CMK (cell line): ENCODE results near the gene DNAJB11.

ENCODE experiments used
- DNase-seq: peaks from one replicate; pipeline ENCODE4 v3.0.0-alpha.2; 2010; ENCODE audit warnings: low read depth

Gene DNAJB11

DNA sequence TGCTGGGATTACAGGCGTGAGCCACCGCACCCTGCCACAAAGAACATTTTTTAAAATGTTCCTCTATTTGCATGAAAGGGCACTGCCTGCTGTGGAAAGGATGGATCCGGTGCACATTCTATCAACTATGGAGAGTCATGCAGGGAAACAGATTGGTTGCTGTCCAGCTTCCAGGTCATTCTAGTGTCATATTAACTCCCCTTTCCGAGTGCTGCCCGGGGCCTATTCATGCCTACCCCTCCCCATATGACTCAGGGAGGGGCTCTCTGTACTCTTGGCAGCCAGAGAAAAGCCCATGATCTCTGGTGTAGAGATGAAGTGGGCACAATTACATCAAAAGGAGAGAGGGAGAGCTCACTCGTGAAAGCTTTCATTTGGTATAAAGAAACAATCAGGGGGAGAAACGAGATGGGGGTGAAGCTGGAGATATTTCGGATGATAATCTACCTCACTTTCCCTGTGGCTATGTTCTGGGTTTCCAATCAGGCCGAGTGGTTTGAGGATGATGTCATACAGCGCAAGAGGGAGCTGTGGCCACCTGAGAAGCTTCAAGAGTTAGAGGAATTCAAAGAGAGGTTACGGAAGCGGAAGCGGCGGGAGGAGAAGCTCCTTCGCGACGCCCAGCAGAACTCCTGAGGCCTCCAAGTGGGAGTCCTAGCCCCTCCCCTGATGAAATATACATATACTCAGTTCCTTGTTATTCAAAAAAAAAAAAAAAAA is 26.2 kb downstream of the DNAJB11 start:
- no peak for DNase-seq

DNA sequence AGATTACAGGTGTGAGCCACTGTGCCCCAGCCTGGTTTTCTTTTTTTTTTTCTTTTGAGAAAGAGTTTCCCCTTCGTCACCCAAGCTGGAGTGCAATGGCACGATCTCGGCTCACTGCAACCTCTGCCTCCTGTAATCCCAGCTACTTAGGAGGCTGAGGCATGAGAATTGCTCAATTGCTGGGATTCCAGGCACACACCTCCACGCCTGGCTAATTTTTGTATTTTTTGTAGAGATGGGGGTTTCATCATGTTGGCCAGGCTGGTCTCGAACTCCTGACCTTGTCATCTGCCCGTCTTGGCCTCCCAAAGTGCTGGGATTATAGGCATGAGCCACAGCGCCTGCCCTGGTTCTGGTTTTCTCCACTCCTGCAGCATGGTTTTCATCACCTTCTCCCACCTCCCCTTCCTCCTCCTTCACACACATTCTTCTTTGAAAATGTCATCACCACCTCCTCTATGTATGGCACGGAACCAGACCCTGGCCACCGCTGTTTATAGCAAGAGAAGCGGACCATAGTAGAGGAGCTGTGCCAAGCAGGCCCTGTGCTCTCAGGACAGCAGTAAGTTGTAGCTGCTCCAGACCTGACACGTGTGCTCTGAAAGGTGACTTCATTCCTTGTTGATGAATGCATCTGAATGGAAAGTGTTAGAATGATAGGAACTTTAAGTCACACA is 27.7 kb downstream of the DNAJB11 start:
- DNase-seq, result no peak

DNA sequence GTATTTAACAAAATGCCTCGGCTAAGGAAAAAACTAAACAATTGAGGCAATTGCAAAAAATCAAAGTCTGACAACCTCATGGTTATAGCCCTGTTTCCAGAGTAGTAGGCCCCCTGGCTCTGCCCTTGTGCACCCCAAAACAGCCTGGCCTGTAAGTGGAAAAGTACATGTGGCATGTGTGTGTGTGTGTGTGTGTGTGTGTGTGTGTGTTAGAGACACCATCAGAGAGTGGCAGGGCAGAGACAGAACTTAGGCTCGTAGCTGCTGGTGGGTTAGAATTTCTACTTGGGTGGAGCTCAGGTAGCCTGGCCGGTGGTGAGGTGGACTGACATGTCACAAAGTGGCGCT is 28.2 kb downstream of the DNAJB11 start:
- no peak for DNase-seq

DNA sequence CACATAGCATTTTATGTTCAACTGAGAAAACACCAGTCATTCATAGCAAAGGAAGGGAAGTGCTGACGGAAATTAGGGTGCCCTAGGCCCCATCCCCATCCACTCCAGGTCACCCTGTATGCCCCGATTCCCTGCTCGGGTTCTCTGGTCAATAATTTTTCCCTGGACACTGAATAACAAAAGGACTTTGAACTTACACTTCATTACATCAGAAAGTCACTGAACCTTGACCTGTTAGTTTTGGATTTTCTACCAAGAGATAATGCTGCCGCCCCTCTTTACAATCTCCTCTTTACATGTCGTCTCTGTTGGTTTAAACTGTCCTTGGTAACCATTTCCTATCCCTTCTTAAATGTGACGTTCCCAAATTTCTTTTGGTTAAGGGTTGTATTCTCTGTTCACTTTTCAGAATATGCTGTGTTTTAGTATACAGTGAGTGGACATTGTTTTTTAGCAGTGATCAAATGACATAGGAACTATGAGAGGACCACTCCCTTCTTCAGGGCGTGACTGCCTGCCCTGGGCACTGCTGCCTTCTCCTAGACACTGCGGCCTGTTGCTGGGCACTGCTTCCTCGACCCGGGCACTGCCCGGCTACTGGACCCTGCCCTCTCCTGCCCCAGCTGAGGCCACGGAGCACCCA is 28.7 kb downstream of the DNAJB11 start:
- DNase-seq, result no peak

DNA sequence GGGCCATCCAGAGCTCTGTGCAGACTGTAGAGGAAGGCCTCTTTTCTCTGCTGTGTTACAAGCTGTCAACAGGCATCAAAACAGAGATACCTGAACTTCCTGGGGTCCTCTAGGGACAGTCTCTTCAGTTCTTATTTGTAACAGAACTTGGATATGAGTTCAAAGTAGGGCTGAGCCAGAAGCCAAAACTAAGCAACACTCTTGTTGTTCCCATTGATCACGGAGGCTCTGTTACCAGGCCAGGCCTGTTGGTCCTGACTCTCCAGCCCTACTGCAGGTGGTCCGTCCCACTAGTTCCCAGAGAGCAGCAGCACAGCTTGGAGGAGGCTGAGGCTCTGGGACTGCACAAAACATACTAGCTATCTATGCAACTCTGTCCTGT is 29.3 kb downstream of the DNAJB11 start:
- DNase-seq, result no peak

DNA sequence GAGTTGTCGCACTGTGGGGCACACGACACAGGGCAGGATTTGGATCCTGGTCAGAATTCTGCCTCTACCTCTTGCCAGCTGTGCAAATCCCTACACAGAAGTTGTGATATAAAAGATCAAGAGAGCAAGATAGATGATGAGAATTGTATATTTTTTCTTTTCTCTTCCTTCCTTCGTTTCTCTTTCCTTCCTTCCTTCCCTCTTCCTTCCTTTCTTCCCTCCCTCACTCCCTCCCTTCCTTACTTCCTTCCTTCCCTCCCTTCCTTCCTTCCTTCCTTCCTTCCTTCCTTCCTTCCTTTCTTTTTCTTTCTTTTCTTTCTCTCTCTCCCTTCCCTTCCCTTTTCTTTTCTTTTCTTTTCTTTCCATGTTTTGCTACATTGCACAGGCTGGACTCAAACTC is 30.4 kb downstream of the DNAJB11 start:
- no peak for DNase-seq

DNA sequence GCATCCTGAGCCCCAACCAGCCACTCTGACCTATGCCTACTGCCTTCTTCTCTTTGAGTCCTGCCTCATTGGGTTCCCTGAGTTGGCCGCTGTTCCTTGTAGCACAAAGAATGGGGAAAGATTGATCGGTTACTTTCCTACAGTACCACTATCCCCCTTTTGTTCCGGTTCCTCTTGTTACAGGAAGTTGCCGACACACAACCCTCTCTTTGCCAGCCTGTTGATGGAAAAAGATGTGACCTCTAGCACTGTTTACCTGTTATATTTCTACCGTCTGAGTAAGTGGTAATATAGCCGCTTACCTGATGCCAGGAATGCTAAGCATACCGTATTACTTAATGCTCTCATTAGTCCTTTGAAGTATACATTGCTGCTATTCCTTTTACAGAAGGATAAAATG is 32.6 kb downstream of the DNAJB11 start:
- no peak for DNase-seq

DNA sequence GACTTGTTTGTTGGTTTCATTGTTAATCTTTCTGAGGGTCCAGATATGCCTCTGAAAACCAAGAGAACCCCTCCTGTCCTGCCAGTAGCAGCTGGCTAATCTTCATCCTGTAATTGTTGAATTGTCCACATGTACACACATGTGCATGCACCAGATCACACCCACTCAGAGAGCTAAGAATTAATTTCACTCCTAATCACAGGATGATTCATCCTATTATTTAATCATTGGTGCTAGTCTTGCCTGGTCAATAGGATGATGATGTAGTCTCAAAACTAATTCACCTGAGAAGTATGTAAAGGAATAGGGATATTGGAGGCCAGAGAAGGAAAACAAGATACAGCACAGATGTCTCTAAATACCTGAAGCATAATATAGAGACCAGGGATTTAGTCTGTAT is 34.6 kb downstream of the DNAJB11 start:
- no peak for DNase-seq

DNA sequence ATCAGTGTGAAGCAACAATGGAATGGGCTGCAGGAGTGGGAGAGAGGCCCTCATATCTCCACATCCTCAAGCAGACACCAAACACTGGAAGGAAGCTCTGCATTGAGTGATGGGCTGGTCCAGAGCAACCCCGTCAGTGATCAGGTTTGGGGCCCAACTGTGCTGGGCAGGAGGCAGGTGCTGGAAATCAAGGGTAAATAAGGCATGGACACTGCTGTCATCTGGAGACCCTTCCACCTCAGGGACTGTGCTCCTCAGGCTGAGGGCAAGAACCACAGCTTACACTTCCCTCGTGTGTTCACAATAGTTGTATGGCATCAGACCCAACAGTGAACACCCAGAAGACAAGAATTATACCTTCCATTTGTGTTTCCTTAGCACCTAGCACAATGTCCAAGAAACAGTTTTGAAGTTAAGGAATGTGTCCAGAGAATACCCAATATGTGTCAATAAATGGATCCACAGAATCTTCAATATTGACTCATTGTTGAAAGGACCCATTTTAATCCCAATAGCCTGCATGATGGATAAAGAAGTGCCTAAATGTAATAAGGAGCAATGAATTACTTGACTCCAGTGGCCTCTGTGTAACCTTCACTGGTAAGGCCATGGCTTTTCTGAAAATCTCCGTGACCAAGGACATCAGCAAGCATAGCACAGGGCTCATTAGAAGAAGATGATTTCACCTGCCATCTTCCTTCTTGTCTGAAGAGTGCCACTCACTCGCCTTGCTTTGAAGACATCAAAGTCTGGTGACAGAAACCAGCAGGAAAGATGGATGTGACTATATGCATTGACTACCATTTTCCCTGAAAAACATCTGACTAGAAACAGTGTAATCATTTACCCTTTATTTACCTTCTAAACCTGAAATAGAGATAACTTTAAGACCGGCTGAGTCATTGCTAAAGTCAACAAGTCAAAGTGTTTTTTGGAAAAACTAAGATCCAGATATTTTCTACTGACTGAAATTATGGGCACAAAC is 35.3 kb downstream of the DNAJB11 start:
- no peak for DNase-seq

DNA sequence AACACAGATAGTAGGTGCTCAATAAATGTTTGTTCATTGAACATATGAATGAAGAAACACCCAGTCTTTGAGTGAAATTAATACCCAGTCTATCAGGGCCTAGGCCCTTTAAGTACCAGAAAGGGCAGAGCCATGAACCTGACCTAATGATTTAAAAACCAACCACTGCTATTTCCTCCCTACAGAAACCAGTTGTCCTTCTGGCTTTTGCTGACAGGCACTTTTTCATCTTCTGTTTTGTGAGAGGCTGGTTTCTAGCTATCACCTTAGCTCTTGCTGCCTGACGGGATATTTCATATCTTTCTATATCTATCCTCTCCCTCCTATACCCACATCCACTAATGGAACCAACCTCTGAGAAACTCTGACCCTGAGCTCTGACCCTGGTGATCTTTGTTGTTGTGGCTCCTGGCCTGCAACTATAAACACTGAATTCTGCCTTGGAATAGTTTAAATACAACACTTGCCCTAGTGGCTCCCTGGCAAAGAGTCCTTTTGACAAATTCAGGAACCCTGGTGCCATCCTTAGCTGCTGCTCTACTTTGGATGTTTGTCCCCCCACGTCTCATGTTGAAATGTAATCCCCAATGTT is 38.2 kb downstream of the DNAJB11 start:
- DNase-seq, result no peak

DNA sequence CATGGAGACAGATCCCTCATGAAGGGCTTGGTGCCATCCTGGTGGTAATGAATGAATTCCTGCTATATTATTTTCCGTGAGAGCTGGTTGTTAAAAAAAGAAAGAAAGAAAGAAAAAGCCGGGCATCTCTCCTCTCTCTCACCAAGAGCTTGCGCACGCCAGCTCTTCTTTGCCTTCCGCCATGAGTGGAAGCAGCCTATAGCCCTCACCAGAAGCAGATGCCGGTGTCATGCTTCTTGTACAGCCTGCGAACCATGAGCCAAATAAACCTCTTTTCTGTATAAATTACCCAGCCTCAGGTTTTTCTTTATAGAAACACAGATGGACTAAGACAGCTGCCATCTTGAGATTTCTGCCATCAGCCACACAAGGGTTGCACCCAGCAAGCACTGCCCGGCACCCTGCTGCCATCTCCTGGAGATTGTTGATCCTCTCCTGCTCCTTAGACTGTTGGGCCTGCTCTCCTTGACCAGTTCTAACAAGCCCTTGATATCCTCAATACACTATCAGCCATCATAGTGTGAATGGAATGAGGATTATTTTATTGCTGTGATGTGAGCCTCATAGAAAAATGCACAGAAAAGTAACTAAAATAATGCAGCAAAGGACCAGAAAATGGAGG is 38.8 kb downstream of the DNAJB11 start:
- no peak for DNase-seq

DNA sequence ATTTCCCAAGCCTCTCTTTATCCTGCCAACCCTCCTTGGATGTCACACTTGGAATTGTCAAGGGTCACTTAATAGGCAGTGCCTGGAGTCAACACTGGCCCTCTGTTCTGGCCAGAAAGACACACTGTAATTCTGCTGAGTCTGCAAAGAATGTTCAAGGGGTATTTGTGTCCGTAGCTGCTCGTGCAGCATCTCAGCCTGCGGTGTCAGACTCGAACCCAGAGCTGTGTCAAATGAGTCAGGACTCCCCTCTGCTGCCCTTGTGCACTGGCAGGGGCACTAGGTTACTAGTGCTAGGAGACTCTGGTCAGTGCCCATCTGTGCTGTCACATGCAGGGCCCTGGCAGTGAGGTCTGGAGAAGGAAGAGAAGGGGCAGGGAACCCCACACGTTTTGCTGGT is 41.5 kb downstream of the DNAJB11 start:
- no peak for DNase-seq

DNA sequence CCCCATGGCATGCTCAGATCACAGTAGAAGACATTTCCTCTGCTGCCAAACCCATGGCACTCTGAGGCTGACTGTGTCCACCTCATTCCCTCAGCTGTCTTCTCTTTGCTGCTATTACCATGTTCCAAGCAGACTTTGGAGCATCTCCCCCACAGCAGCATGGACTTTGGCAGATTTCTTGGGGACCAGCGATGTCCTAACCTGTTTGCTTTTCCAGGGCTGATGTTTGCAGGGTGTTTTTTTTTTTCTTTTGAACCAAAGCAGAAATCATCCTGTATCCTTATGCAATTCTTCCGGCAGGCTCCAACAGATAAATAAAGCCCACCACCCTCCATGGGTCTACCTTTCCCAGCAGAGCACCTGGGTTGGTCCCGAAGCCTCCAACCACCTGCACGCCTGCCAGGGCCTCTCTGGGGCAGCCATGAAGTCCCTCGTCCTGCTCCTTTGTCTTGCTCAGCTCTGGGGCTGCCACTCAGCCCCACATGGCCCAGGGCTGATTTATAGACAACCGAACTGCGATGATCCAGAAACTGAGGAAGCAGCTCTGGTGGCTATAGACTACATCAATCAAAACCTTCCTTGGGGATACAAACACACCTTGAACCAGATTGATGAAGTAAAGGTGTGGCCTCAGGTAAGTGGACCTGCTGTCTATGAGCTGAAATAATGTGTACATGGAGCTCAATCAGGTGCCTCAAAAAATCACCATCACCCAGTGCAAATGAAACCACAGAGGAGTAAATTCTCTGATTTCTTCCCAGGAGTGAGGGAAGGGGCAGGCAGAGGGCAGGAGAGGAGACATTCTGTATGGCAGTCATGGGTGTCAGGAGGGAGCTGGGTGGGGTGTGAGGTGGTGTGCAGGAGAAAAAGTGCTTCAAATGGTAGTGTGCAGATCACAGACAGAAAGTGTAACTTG is 42.5 kb downstream of the DNAJB11 start, which contains the start of gene AHSG:
AHSG (plus strand) TSS at position 340 of the 916 bp plus-strand sequence; CDS start at position 422, 82 bp downstream.
- no peak for DNase-seq

DNA sequence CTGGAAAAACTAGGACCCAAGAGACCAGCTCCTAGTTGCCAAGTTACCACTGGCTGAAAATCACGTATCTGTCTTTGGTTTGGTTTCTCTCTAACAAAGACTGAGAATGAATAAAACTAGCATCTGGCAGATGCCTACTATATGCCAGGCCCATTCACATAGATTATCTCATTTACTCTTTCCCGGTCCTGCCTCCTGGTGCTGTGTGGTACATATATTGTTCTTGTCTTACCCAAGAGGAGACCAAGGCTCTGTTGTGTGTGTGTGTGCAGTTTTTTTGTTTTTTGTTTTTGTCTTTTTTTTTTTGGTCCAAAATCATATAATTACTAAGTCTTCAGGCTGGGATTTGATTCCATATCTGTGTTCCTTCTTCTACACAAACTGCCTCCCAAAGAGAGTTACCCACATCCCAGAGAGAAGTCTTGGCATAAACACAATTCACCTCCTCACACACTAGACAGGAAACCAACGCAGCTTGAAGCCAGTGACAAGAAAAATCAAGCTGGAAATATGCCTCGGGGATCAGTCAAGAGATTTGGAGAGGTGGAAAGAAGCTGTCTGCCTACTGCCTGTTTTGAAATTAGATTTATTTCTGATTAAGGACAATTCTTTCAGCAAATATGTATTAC is 43.2 kb downstream of the DNAJB11 start:
- DNase-seq, result no peak

DNA sequence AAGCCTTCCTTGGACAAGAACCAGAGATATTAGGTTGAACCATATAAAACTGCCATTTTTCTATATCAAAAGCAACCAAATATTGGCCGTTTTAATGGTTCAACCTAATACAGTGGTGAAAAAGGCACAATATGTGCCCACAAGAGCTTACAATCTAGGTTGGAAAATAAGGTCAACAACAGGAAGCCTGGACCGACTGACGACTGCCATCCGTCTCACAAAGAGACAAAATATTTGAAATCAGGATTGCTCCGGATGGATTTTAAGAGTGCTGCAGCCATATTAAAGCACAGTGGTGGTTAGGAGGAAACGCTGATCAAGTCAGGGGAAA is 43.7 kb downstream of the DNAJB11 start:
- DNase-seq, result no peak

DNA sequence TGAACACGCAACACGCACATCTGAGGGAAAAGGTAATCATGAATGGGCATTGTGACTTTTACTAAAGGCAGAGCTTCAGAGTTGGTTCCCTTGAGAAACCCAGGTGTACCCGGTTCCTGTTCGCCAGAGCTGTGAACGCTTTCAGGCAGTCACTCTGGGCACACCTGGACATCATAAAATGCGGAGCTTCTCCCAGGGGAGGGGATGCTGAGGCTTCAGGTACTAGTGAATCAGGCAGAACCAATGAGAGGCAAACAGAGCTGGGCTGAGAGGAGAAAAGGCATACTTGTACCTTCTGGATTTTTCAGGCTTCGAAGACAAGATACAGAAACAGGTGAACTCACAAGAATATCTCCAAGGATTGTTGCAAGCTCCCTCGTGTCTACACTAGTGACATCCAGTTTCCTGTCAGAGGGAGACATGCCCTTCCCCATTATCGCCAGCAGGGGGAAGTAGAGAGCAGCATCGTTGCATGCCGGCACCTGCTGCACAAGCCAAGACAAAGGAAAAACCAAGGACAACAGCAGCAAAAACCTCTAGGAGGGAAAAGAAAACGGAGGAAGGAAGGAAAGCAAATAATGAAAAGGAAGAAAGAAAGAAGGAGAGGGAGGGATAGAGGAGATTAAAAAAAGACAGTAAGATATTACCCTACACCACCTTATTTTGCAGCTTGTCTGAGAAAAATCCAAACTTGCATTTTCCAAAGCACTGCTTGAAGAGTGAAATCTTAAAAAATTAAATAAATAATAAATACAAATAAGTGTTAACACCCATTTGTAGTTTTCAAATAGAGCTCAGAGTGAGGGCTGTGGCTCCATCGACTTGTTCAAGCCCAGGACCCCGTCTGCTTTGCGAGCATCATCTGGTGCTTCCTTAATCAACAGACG is 44.3 kb downstream of the DNAJB11 start:
- peak; percentile 58 for DNase-seq

DNA sequence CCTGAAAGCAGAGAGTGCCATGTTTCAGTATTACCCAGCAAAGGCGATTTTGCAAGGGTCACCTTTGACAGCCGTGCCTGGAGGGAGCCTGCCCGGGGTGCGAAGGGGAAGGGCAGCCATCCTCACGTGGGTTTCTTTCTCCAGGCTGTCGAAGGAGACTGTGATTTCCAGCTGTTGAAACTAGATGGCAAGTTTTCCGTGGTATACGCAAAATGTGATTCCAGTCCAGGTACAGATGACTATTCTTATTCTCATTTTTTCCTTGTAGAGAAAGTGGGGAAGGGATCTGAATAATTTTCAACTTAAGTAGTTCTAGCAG is 45.7 kb downstream of the DNAJB11 start:
- DNase-seq, result no peak

DNA sequence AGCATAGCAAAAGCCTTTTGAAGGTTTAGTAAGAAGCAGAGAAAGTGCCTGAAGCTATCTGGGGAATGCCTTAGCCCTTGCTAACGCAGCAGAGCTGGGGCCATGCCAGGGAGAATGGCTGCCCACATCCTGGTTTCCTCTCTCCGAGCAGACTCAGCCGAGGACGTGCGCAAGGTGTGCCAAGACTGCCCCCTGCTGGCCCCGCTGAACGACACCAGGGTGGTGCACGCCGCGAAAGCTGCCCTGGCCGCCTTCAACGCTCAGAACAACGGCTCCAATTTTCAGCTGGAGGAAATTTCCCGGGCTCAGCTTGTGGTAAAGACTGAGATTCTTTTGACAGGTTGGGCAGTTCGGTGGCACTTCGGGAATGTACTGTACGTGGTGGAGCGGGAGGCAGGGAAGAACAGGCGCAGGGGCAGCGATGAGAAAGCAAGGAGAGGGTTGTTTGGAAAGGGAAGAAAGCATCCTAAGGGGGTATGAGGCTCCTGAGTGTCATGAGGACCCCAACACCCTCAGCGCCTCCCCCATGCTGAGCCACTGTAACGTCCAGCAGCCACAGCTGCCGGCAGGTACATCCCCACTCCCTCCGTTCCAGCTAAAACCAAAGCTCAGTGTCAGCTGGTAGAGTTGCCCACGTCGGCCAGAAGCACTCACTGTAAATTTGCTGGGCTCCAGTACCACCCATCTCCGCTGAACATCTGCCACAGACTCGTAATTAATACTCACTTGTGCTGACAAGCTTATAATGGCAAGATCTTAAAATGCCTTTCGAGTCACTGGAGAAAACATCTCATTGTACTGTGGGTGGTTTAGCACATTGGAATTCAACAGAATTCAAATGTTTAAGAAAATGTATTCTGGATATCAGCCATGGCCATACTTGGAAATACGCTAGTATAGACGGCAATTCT is 46.8 kb downstream of the DNAJB11 start:
- peak; percentile 56 for DNase-seq
